AG04449 (cell line): ENCODE results near the gene XRCC2.

ENCODE experiments used
- CTCF ChIA-PET: fragments of 350-600 bp; formaldehyde crosslinking; extraction: SDS; loops from one replicate; lab custom pipeline; 2021; ENCODE audit warnings: antibody characterized with exemption; lab: Yijun Ruan, JAX
- POLR2A ChIA-PET: fragments of 400-600, 350-600 bp; formaldehyde crosslinking; extraction: SDS; loops from one replicate; lab custom pipeline; 2020; ENCODE audit warnings: antibody characterized with exemption, inconsistent platforms; lab: Yijun Ruan, JAX
- DNase-seq: peaks from one replicate; pipeline ENCODE4 v3.0.0-alpha.2; 2010; ENCODE audit warnings: low read depth, low spot score
- H3K4me3 ChIP-seq: 2 replicates; pipeline ENCODE4 v1.5.1; 2011; ENCODE audit warnings: low read depth, mild to moderate bottlenecking, control low read depth, low read length
- TF ChIP-seq, protein P1 (sequence below): IDR thresholded peaks from one replicate; pipeline ENCODE4 v1.5.1; 2011; ENCODE audit warnings: mild to moderate bottlenecking, moderate library complexity, low read length, control low read depth, inconsistent platforms; ENCODE audit not compliant: insufficient read depth; ENCODE audit errors: missing control alignments

XRCC2 gene

GRCh38 chr7:152674860-152675758 lies 832 bp downstream of the XRCC2 start:
- POLR2A ChIA-PET, result no interaction called here
- TF ChIP-seq, protein P1, sequence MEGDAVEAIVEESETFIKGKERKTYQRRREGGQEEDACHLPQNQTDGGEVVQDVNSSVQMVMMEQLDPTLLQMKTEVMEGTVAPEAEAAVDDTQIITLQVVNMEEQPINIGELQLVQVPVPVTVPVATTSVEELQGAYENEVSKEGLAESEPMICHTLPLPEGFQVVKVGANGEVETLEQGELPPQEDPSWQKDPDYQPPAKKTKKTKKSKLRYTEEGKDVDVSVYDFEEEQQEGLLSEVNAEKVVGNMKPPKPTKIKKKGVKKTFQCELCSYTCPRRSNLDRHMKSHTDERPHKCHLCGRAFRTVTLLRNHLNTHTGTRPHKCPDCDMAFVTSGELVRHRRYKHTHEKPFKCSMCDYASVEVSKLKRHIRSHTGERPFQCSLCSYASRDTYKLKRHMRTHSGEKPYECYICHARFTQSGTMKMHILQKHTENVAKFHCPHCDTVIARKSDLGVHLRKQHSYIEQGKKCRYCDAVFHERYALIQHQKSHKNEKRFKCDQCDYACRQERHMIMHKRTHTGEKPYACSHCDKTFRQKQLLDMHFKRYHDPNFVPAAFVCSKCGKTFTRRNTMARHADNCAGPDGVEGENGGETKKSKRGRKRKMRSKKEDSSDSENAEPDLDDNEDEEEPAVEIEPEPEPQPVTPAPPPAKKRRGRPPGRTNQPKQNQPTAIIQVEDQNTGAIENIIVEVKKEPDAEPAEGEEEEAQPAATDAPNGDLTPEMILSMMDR, result no peak
- no peak for DNase-seq
- CTCF ChIA-PET, result interaction anchor here (1.4 kb wide), 1 partner anchor 334 kb away, joined by 3 read pairs; no protein-coding TSS in a partner anchor
- H3K4me3 ChIP-seq, result peak overlapping the region; percentile 86

- TF ChIP-seq, protein P1, result no peak
- CTCF ChIA-PET, result no interaction called here
- no peak for DNase-seq
- POLR2A ChIA-PET, result no interaction called here
- H3K4me3 ChIP-seq, result no peak overlapping the region
Measured at GRCh38 chr7:152673897-152674296, 2.0 kb downstream of the XRCC2 start.

- TF ChIP-seq, protein P1, result no peak
- no peak overlapping the region for H3K4me3 ChIP-seq
- no peak for DNase-seq
- ChIA-PET POLR2A (no interaction called here), CTCF (no interaction called here)
Measured at GRCh38 chr7:152672626-152673025, 3.3 kb downstream of the XRCC2 start.

- ChIA-PET CTCF (no interaction called here), POLR2A (no interaction called here)
- TF ChIP-seq, protein P1, result no peak
- no peak overlapping the region for H3K4me3 ChIP-seq
- no peak for DNase-seq
Measured at GRCh38 chr7:152669758-152670157, 6.2 kb downstream of the XRCC2 start.

DNA sequence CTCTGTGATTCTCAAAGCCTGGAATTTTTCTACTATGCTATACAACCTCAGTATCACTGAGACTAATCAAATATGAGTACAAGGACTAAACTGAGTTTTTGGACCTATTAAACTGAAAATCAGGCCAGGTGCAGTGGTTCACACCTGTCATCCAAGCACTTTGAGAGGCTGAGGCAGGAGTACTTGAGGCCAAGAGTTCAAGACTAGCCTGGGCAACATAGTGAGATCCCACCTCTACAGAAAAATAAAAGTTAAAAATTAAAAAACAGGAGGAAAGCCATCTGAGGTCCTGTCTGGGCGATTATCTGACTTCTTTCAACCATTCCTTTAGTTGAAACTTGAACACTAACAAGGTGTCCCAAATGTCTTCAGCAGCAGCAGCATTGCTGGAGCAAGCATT lies 7.0 kb downstream of the XRCC2 start:
- H3K4me3 ChIP-seq, result no peak overlapping the region
- no peak for DNase-seq
- ChIA-PET CTCF (no interaction called here), POLR2A (no interaction called here)
- TF ChIP-seq, protein P1, result no peak

GRCh38 chr7:152667958-152668357 lies 8.0 kb downstream of the XRCC2 start:
- ChIA-PET POLR2A (no interaction called here), CTCF (no interaction called here)
- no peak overlapping the region for H3K4me3 ChIP-seq
- TF ChIP-seq, protein P1, result no peak
- no peak for DNase-seq
